Gastrocnemius medialis (tissue), 4 donors: ENCODE data around the gene GPER1.

Source experiments
- CTCF ChIP-seq, 5 experiments: fragments of 450-650 bp in 3 of 5; fragments of 200-600 bp in 2 of 5; sonication (generic) in 2 of 5; IDR thresholded peaks in 4 of 5; conservative IDR thresholded peaks in 1 of 5; 1 replicate in 4 of 5; 2 replicates in 1 of 5; pipeline ENCODE4 v1.5.1; 2016 to 2019; ENCODE audit warnings: antibody characterized with exemption in 5 of 5, mild to moderate bottlenecking in 3 of 5, moderate library complexity in 3 of 5
- POLR2A ChIP-seq, 2 donors: fragments of 450-650 bp; IDR thresholded peaks; one replicate each; pipeline ENCODE4 v1.6.1; 2017; ENCODE audit warnings: antibody characterized with exemption in 2 of 2, mild to moderate bottlenecking in 2 of 2, moderate library complexity in 2 of 2

- TF ChIP-seq CTCF (IDR thresholded peaks at IDR 0.05 in 4 of 5, conservative IDR thresholded peaks at IDR 0.05 in 1 of 5) (no peak), POLR2A (IDR thresholded peaks at IDR 0.05) (no peak)
These were observed 20.5 kb downstream of the GPER1 start for GRCh38 chr7:1108264-1108920.
